ENCODE data around the gene LEPR. TPM values are rescaled to one million over a fixed set of nuclear protein-coding genes. Genes with fewer than 3 reads are reported as not detected.
A peak's percentile ranks its signal among the peaks of the same experiment; 100 is the strongest.

The LEPR gene
- total and polyA plus RNA-seq, 2 donors (not counting 3 experiments of a cell fraction or from before 2014, with no cell fraction given): 11.1 to 18.7 TPM

DNA sequence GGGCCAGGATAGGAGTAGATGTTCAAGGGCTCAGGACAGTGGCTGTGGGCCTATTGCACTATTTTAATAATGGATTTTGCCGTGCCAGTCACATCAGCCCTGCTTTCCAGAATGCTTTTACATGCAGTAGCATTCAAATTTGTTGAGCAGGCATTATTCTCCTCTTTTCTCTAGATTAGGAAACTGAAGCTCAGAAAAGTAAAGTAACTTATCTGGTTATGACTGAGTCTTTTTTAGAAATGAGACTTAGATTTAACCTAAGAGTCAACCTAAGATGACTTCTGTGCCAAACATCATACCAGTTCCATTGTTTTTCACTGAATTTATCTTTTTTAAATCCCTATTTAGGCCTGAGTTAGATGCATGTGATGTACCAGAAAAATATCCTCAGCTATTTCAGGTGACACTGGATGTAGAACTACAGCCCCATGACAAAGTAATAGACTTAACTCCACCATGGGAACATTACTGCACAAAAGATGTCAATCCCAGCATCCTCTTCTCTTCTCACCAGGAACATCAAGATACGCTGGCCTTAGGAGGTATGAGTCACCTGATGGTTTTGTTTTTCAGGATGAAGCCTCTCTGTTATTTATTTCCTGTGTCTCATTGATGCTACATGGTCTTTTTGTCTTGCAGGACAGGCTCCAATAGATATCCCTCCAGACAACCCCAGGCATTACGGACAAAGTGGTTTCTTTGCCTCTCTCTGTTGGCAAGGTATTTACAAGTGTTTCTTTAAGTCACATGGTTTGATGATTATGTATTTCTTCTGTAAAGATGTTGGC is 31.4 kb upstream of the LEPR start:
- H3K9ac ChIP-seq (replicated peaks; ENCODE audit: extremely low read depth, insufficient read depth, low read length): no peak overlapping the region
- ChIA-PET POLR2A (no interaction called here), CTCF (interaction anchor here (0.9 to 1.4 kb wide), 3 partner anchors 42 to 299 kb away, joined by 3 to 4 read pairs (median 3); no protein-coding TSS in a partner anchor)
- H3K36me3 ChIP-seq (ENCODE audit: control insufficient read depth in 2 of 2, extremely low read depth in 1 of 2, insufficient read depth in 2 of 2, low read length in 2 of 2): no peaks in the 10 kb centered on the region
- H3K4me3 ChIP-seq (replicated peaks in 1 of 3; ENCODE audit: insufficient read depth in 1 of 3, low read depth in 1 of 3, low read length in 3 of 3): no peak overlapping the region
- intact Hi-C loops (cut with micrococcal nuclease) (no loop called here), dilution Hi-C loops (cut with MboI; ENCODE audit: extremely low pct_ligation_motif_present, low sequenced_read_pairs) (no loop called here)
- H3K4me1 ChIP-seq (ENCODE audit: control insufficient read depth, extremely low read depth, insufficient read depth, low read length): peaks cover 22% of the 10 kb centered on the region
- TF ChIP-seq GATA2 (IDR thresholded peaks at IDR 0.05; ENCODE audit: insufficient read depth, insufficient read length, low read depth, low read length): no peak
- TF ChIP-seq FOS (IDR thresholded peaks at IDR 0.05; ENCODE audit: borderline replicate concordance, insufficient read depth, low read length): peak; percentile 48
- TF ChIP-seq JUN (IDR thresholded peaks at IDR 0.05; ENCODE audit: borderline replicate concordance, insufficient read depth, insufficient read length, low read depth): peak; percentile 22
- H3K9me1 ChIP-seq (replicated peaks; ENCODE audit: control insufficient read depth, extremely low read depth, insufficient read depth, low read length): no peaks in the 10 kb centered on the region
- no peaks in the 10 kb centered on the region for H4K20me1 ChIP-seq (replicated peaks; ENCODE audit: control insufficient read depth, extremely low read depth, insufficient read depth, low read length)
- DNase-seq (ENCODE audit: low read depth, low spot score) (peak; percentile 12), FAIRE-seq (no peak)
- no peaks in the 10 kb centered on the region for H3K9me3 ChIP-seq (replicated peaks; ENCODE audit: control insufficient read depth, insufficient read depth, low read length)
- H3K4me2 ChIP-seq (ENCODE audit: insufficient read depth, low read length): no peak overlapping the region
- no peaks in the 10 kb centered on the region for H3K79me2 ChIP-seq (ENCODE audit: control insufficient read depth, insufficient read depth, low read length)
- no peak overlapping the region for H2AFZ ChIP-seq (ENCODE audit: low read depth, low read length)
- no peak overlapping the region for H3K27ac ChIP-seq (ENCODE audit: insufficient read depth, low read depth, low read length)
- no TSS peak for BruUV-seq (replicated peaks)
- no peaks in the 10 kb centered on the region for H3K27me3 ChIP-seq (ENCODE audit: control insufficient read depth in 2 of 2, insufficient read depth in 2 of 2, low read length in 2 of 2)

DNA sequence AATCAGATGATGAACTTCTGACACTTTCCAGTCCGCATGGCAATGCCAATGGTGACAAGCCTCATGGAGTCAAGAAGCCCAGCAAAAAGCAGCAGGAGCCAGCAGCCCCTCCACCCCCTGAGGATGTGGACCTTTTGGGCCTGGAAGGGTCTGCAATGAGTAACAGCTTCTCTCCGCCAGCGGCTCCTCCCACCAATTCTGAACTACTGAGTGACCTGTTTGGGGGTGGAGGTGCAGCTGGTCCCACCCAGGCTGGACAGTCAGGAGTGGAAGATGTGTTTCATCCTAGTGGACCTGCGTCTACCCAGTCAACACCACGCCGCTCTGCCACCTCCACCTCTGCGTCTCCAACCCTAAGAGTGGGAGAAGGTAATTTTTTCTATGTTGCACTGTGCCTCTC is 28.0 kb upstream of the LEPR start:
- Histone ChIP-seq H3K4me3 (replicated peaks in 1 of 3; ENCODE audit: insufficient read depth in 1 of 3, low read depth in 1 of 3, low read length in 3 of 3) (no peak overlapping the region), H3K79me2 (ENCODE audit: control insufficient read depth, insufficient read depth, low read length) (no peaks in the 10 kb centered on the region), H2AFZ (ENCODE audit: low read depth, low read length) (no peak overlapping the region), H4K20me1 (replicated peaks; ENCODE audit: control insufficient read depth, extremely low read depth, insufficient read depth, low read length) (no peaks in the 10 kb centered on the region), H3K9me3 (replicated peaks; ENCODE audit: control insufficient read depth, insufficient read depth, low read length) (no peaks in the 10 kb centered on the region), H3K36me3 (ENCODE audit: control insufficient read depth in 2 of 2, extremely low read depth in 1 of 2, insufficient read depth in 2 of 2, low read length in 2 of 2) (no peaks in the 10 kb centered on the region), H3K9me1 (replicated peaks; ENCODE audit: control insufficient read depth, extremely low read depth, insufficient read depth, low read length) (no peaks in the 10 kb centered on the region), H3K9ac (replicated peaks; ENCODE audit: extremely low read depth, insufficient read depth, low read length) (no peak overlapping the region), H3K4me2 (ENCODE audit: insufficient read depth, low read length) (no peak overlapping the region), H3K4me1 (ENCODE audit: control insufficient read depth, extremely low read depth, insufficient read depth, low read length) (peaks cover 22% of the 10 kb centered on the region), H3K27me3 (ENCODE audit: control insufficient read depth in 2 of 2, insufficient read depth in 2 of 2, low read length in 2 of 2) (no peaks in the 10 kb centered on the region), H3K27ac (ENCODE audit: insufficient read depth, low read depth, low read length) (no peak overlapping the region)
- dilution Hi-C loops (cut with MboI; ENCODE audit: extremely low pct_ligation_motif_present, low sequenced_read_pairs) (no loop called here), intact Hi-C loops (cut with micrococcal nuclease) (no loop called here)
- TF ChIP-seq EZH2 (IDR thresholded peaks at IDR 0.05; ENCODE audit: borderline replicate concordance, low read depth, low read length, severe bottlenecking): no peak
- TF ChIP-seq MYC (IDR thresholded peaks at IDR 0.05; ENCODE audit: low read depth, low read length): no peak
- TF ChIP-seq POLR2A (IDR thresholded peaks at IDR 0.05; ENCODE audit: low read depth, low read length): no peak
- TF ChIP-seq, protein P1, sequence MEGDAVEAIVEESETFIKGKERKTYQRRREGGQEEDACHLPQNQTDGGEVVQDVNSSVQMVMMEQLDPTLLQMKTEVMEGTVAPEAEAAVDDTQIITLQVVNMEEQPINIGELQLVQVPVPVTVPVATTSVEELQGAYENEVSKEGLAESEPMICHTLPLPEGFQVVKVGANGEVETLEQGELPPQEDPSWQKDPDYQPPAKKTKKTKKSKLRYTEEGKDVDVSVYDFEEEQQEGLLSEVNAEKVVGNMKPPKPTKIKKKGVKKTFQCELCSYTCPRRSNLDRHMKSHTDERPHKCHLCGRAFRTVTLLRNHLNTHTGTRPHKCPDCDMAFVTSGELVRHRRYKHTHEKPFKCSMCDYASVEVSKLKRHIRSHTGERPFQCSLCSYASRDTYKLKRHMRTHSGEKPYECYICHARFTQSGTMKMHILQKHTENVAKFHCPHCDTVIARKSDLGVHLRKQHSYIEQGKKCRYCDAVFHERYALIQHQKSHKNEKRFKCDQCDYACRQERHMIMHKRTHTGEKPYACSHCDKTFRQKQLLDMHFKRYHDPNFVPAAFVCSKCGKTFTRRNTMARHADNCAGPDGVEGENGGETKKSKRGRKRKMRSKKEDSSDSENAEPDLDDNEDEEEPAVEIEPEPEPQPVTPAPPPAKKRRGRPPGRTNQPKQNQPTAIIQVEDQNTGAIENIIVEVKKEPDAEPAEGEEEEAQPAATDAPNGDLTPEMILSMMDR (IDR thresholded peaks at IDR 0.05; ENCODE audit: extremely low read depth in 1 of 2, insufficient read depth in 1 of 2, low read depth in 1 of 2, low read length in 2 of 2): no peak
- TF ChIP-seq GATA2 (IDR thresholded peaks at IDR 0.05; ENCODE audit: insufficient read depth, insufficient read length, low read depth, low read length): no peak
- TF ChIP-seq, protein P2, sequence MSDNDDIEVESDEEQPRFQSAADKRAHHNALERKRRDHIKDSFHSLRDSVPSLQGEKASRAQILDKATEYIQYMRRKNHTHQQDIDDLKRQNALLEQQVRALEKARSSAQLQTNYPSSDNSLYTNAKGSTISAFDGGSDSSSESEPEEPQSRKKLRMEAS (IDR thresholded peaks at IDR 0.05; ENCODE audit: insufficient read depth, insufficient read length): no peak
- TF ChIP-seq POLR2AphosphoS5 (IDR thresholded peaks at IDR 0.05; ENCODE audit: insufficient read depth, low read depth, low read length): no peak
- TF ChIP-seq FOS (IDR thresholded peaks at IDR 0.05; ENCODE audit: borderline replicate concordance, insufficient read depth, low read length): no peak
- no peak for TF ChIP-seq JUN (IDR thresholded peaks at IDR 0.05; ENCODE audit: borderline replicate concordance, insufficient read depth, insufficient read length, low read depth)
- no TSS peak for BruUV-seq (replicated peaks)
- CTCF ChIA-PET: interaction anchor here (1.0 kb wide), 1 partner anchor 295 kb away, joined by 3 read pairs; no protein-coding TSS in a partner anchor
- DNase-seq (ENCODE audit: low read depth, low spot score) (no peak), FAIRE-seq (no peak)
- POLR2A ChIA-PET: no interaction called here
